ENCODE results near the gene ECT2L.
"Not testable (repeated sequence)": the region's sequence is repeated elsewhere in the genome, so short reads cannot be mapped to it uniquely, and the experiment has no call there.

ECT2L gene

GRCh38 chr6:138925806-138926205 lies 129.9 kb downstream of the ECT2L start:
- Histone ChIP-seq H3K36me3 (ENCODE audit: control insufficient read depth, insufficient read depth, low read length) (peaks cover 4% of the 10 kb centered on the region), H3K4me3 (ENCODE audit: low read length) (no peak overlapping the region), H3K9ac (ENCODE audit: low read length) (no peak overlapping the region), H3K27ac (ENCODE audit: low read depth, low read length) (no peak overlapping the region), H3K27me3 (ENCODE audit: control insufficient read depth, insufficient read depth, low read length) (no peaks in the 10 kb centered on the region), H3K4me1 (ENCODE audit: control insufficient read depth, insufficient read depth, low read length) (no peaks in the 10 kb centered on the region)

DNA sequence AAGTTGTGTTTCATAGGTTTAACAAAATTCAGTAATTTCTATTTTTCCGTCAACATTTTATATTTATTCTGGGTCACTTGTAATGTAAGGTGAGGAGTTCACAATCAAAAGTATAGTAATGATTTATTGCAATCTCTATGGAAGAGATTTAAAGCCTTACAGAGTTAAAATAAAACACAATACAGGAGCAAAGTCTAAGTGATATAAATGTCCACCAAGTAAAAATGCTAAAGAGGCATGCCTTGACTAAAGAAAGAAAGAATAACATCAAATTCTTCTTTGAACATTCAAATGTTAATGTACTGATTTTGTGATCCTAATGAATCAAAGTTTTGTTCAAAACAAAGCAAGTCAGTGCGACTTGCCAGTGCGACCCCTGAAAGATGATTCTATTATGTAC lies 130.7 kb downstream of the ECT2L start:
- no peak overlapping the region for H3K9ac ChIP-seq (ENCODE audit: low read length)
- H3K4me3 ChIP-seq (ENCODE audit: low read length): no peak overlapping the region
- peaks cover 4% of the 10 kb centered on the region for H3K36me3 ChIP-seq (ENCODE audit: control insufficient read depth, insufficient read depth, low read length)
- H3K27ac ChIP-seq (ENCODE audit: low read depth, low read length): no peak overlapping the region
- no peaks in the 10 kb centered on the region for H3K4me1 ChIP-seq (ENCODE audit: control insufficient read depth, insufficient read depth, low read length)
- H3K27me3 ChIP-seq (ENCODE audit: control insufficient read depth, insufficient read depth, low read length): no peaks in the 10 kb centered on the region

DNA sequence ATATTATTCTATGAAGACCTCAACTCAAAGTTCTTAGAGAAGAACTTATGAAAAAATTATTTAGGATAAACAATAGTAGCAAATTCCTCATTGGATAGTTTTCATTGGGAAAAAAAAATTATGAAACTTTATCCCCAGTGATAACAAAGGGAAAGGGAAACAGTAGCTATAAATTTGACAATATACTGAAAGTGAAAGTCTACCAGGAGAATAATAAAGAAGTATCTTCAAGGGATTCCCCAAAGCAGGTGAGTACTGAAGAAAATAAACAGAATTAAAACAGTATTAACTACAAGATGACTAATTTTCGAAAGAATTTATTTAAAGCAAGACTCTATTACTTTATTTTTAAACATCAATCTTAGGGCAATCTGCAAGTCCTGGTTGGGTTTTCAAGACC lies 135.8 kb downstream of the ECT2L start:
- Histone ChIP-seq H3K4me1 (ENCODE audit: control insufficient read depth, insufficient read depth, low read length) (no peaks in the 10 kb centered on the region), H3K9ac (ENCODE audit: low read length) (no peak overlapping the region), H3K27me3 (ENCODE audit: control insufficient read depth, insufficient read depth, low read length) (no peaks in the 10 kb centered on the region), H3K36me3 (ENCODE audit: control insufficient read depth, insufficient read depth, low read length) (peaks cover 4% of the 10 kb centered on the region), H3K4me3 (ENCODE audit: low read length) (no peak overlapping the region), H3K27ac (ENCODE audit: low read depth, low read length) (no peak overlapping the region)

GRCh38 chr6:138936873-138937272 lies 141.0 kb downstream of the ECT2L start:
- H3K27ac ChIP-seq (ENCODE audit: low read depth, low read length); H3K9ac ChIP-seq (ENCODE audit: low read length); H3K36me3 ChIP-seq (ENCODE audit: control insufficient read depth, insufficient read depth, low read length); H3K27me3 ChIP-seq (ENCODE audit: control insufficient read depth, insufficient read depth, low read length); H3K4me1 ChIP-seq (ENCODE audit: control insufficient read depth, insufficient read depth, low read length); H3K4me3 ChIP-seq (ENCODE audit: low read length): not testable (repeated sequence)

DNA sequence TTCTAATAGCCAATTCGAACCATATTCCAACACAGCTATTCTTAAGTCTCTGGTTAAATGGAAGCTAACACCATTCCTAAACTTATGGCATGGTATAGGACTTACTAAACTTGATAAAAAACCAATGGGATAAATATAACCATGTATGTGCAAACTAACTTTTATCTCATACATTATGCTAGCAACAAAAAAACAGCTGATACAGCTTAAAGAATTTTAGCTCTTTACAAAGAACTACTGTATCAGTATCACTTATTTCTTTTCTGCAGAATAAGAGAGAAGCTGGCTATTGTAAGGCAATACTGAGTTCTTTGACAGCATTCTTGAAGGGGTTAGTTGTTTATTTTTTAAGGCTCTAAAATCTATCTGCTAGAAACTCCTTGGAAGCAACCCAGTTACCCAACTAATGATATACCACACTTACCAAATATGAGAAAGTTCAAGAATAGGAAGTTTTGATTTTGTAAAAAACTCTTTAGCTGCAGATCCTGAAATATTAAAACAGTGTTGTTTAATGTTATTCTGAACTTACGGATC lies 147.3 kb downstream of the ECT2L start:
- Histone ChIP-seq H3K4me1 (ENCODE audit: control insufficient read depth, insufficient read depth, low read length) (peaks cover 2% of the 10 kb centered on the region), H3K27me3 (ENCODE audit: control insufficient read depth, insufficient read depth, low read length) (no peaks in the 10 kb centered on the region), H3K36me3 (ENCODE audit: control insufficient read depth, insufficient read depth, low read length) (peaks cover 5% of the 10 kb centered on the region), H3K4me3 (ENCODE audit: low read length) (no peak overlapping the region), H3K27ac (ENCODE audit: low read depth, low read length) (no peak overlapping the region), H3K9ac (ENCODE audit: low read length) (no peak overlapping the region)

GRCh38 chr6:138944412-138944811 lies 148.5 kb downstream of the ECT2L start:
- H3K27me3 ChIP-seq (ENCODE audit: control insufficient read depth, insufficient read depth, low read length): no peaks in the 10 kb centered on the region
- peaks cover 5% of the 10 kb centered on the region for H3K36me3 ChIP-seq (ENCODE audit: control insufficient read depth, insufficient read depth, low read length)
- H3K4me1 ChIP-seq (ENCODE audit: control insufficient read depth, insufficient read depth, low read length): peaks cover 2% of the 10 kb centered on the region
- H3K4me3 ChIP-seq (ENCODE audit: low read length): no peak overlapping the region
- no peak overlapping the region for H3K27ac ChIP-seq (ENCODE audit: low read depth, low read length)
- H3K9ac ChIP-seq (ENCODE audit: low read length): no peak overlapping the region

DNA sequence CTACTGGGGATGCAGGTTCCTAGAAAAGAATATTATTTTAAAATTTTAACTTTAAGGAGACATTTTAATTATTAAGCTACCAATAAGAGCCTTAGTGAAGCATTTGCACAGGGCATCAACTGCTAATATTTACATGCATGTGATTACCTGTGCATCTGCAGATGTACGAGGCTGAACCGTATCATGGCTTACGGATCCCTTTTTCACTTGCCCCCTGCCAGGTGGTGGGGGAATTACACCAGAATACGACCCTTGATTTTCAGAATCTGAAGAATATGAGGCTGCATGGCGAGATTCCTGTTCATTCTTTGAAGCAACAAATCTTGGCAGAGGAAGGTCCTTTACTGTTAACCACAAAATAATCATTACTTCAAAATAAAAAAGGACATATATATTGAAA lies 149.5 kb downstream of the ECT2L start:
- Histone ChIP-seq H3K4me1 (ENCODE audit: control insufficient read depth, insufficient read depth, low read length) (peaks cover 2% of the 10 kb centered on the region), H3K9ac (ENCODE audit: low read length) (no peak overlapping the region), H3K27me3 (ENCODE audit: control insufficient read depth, insufficient read depth, low read length) (no peaks in the 10 kb centered on the region), H3K36me3 (ENCODE audit: control insufficient read depth, insufficient read depth, low read length) (peaks cover 5% of the 10 kb centered on the region), H3K27ac (ENCODE audit: low read depth, low read length) (no peak overlapping the region), H3K4me3 (ENCODE audit: low read length) (no peak overlapping the region)

- Histone ChIP-seq H3K36me3 (ENCODE audit: control insufficient read depth, insufficient read depth, low read length) (peaks cover 3% of the 10 kb centered on the region), H3K27me3 (ENCODE audit: control insufficient read depth, insufficient read depth, low read length) (no peaks in the 10 kb centered on the region), H3K9ac (ENCODE audit: low read length) (no peak overlapping the region), H3K4me1 (ENCODE audit: control insufficient read depth, insufficient read depth, low read length) (peaks cover 2% of the 10 kb centered on the region), H3K27ac (ENCODE audit: low read depth, low read length) (no peak overlapping the region), H3K4me3 (ENCODE audit: low read length) (no peak overlapping the region)
These were observed 152.1 kb downstream of the ECT2L start for GRCh38 chr6:138948004-138948403.

DNA sequence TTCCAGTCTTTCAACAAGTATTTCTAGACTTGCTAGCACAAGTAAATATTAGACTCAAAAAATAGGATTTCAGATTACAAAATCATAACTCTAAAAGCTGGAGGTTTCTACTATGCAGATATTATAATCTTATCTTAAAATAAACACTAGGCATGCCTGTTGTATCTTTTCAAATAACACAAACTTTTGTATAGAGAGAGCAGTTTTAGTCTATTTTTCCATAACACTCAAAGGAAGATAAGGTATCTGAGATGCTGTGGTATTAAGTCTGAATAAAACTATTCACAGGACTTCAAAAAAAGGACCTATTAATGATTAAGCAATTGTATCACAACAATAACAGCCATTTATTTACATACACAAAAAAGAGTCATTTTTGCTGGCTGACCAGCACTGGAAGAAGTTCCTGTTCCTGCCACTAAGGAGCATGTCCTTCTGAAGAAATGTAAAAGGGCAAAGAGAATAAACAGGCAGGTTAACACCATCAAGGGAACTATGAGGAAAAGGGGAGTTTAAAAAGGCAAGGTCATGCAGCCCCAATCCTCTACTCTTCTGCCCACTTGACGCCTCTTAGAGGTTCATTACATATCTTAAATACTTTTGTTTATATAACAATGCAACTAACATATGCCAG lies 152.8 kb downstream of the ECT2L start:
- H3K27me3 ChIP-seq (ENCODE audit: control insufficient read depth, insufficient read depth, low read length): no peaks in the 10 kb centered on the region
- H3K27ac ChIP-seq (ENCODE audit: low read depth, low read length): no peak overlapping the region
- peaks cover 2% of the 10 kb centered on the region for H3K4me1 ChIP-seq (ENCODE audit: control insufficient read depth, insufficient read depth, low read length)
- H3K9ac ChIP-seq (ENCODE audit: low read length): no peak overlapping the region
- H3K36me3 ChIP-seq (ENCODE audit: control insufficient read depth, insufficient read depth, low read length): peaks cover 3% of the 10 kb centered on the region
- H3K4me3 ChIP-seq (ENCODE audit: low read length): no peak overlapping the region

GRCh38 chr6:138953451-138953850 lies 157.6 kb downstream of the ECT2L start:
- H3K27me3 ChIP-seq (ENCODE audit: control insufficient read depth, insufficient read depth, low read length): no peaks in the 10 kb centered on the region
- H3K4me3 ChIP-seq (ENCODE audit: low read length): no peak overlapping the region
- H3K36me3 ChIP-seq (ENCODE audit: control insufficient read depth, insufficient read depth, low read length): no peaks in the 10 kb centered on the region
- H3K9ac ChIP-seq (ENCODE audit: low read length): no peak overlapping the region
- H3K27ac ChIP-seq (ENCODE audit: low read depth, low read length): no peak overlapping the region
- no peaks in the 10 kb centered on the region for H3K4me1 ChIP-seq (ENCODE audit: control insufficient read depth, insufficient read depth, low read length)

Data from rectal smooth muscle tissue (tissue), 1 donor.